Thyroid gland (tissue), 4 donors: Measurements from ENCODE around the gene APBA1.

Source experiments
- POLR2A ChIP-seq, 2 donors: fragments of 450-650 bp; IDR thresholded peaks; one replicate each; pipeline ENCODE4 v1.6.1; 2017; ENCODE audit warnings: antibody characterized with exemption in 2 of 2, mild to moderate bottlenecking in 2 of 2, moderate library complexity in 1 of 2
- TF ChIP-seq, protein P1 (sequence below), 6 experiments: fragments of 200-600 bp in 3 of 6; fragments of 450-650 bp in 3 of 6; sonication (generic) in 3 of 6; IDR thresholded peaks; one replicate each; pipeline ENCODE4 v1.5.1; 2016 to 2019; ENCODE audit warnings: antibody characterized with exemption in 6 of 6, mild to moderate bottlenecking in 2 of 6, inconsistent platforms in 1 of 6, moderate library complexity in 1 of 6

DNA sequence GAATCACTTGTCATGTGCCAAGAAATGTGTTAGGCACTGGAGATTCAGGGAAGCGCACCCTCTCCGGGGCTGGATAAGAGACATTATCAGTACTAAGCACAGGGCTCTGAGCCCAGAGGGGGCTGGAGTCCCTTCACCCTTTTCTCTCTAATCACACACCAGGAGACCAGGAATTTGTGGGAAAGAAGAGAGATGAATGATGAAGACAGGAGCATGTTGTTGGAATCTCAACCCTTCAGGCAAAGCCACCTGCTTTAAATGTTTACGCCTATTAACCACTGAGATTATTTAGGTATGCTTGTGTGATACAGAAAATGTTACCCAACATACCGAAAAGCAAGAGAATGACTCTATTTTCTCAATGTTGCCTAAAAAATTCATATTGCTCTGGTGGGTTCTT, 227.4 kb downstream of the APBA1 start:
- no peak for TF ChIP-seq POLR2A (IDR thresholded peaks at IDR 0.05)
- TF ChIP-seq, protein P1, sequence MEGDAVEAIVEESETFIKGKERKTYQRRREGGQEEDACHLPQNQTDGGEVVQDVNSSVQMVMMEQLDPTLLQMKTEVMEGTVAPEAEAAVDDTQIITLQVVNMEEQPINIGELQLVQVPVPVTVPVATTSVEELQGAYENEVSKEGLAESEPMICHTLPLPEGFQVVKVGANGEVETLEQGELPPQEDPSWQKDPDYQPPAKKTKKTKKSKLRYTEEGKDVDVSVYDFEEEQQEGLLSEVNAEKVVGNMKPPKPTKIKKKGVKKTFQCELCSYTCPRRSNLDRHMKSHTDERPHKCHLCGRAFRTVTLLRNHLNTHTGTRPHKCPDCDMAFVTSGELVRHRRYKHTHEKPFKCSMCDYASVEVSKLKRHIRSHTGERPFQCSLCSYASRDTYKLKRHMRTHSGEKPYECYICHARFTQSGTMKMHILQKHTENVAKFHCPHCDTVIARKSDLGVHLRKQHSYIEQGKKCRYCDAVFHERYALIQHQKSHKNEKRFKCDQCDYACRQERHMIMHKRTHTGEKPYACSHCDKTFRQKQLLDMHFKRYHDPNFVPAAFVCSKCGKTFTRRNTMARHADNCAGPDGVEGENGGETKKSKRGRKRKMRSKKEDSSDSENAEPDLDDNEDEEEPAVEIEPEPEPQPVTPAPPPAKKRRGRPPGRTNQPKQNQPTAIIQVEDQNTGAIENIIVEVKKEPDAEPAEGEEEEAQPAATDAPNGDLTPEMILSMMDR (IDR thresholded peaks at IDR 0.05): no peak
